Measurements from ENCODE around the gene EMC9.

EMC9 gene

DNA sequence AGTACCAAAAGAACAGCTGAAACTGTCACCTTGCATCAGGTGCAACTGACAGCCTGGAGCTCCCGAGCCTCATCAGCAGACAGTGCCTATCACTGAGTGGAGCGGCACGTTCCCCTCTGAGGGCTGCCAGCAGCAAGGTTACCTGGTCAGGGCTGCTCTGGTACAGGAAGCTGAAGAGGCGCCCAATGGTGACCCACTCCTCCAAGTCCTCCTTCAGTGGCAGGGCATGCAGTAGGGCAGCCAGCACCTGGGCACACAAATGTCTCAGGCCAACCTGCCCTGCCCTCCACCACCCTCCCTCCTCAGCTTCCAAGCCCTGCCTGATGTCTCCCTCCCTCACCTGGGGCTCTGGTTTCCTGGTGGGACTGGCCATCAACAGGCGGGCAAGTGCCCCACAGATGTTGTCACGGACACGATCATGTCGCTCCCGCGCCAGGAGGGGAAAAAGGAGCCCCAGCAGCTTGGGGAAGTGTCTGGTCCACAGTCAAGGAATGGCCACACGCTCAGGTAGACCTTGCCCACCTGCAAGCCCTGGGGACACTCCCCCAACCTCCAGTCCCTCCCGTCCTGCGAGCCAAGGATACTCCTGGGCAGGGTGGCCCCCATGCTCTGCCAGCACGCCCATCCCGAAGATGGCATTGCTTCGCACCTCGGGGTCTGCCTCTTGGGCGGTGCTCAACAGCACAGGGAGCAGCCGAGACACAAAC lies 40.1 kb upstream of the EMC9 start:
- TF ChIP-seq CTCF (IDR thresholded peaks at IDR 0.05; ENCODE audit: low read depth, low read length, missing control alignments), result no peak
- DNase-seq (ENCODE audit: low read depth), result no peak
- H3K4me3 ChIP-seq (ENCODE audit: low read depth, low read length), result no peak overlapping the region

DNA sequence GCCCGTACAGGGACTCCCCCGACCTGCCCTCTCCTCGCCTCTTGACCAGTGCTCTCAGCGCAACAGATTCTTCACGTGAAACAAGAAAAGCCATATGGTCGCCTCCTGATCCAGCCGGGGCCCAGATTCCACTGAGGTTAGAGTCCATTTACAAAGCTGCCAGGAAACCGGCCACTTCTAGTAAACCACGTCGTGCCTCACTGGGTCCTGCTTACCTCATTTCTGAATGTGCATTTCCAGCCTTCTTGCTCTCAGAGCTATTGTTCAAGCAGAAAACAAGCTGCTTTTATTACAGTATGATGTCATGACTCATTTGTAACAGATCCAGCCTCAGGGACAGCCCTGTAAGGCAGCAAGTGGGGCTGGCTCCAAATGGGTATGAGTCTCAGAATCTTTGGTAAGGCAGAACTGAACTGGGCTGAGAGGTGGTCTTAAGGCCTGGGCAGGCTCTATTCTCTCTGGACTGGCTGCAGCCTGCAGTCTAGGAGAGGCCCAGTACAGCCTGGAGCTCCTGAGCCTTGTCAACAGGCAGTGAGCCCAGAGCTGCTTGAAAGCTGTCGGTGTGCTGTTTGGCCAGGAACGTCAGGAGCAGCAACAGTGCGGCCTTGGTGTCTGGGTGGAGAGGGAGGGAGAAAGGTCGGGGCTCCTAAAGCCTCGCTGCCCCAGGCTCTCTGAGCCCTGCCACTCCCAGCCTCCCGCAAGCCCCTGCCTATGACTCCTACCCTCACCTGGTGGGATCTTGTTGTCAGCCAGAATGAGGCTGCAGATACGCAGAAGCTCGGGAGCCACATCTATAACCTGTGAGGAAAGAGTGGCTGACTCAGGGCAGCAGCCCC lies 38.8 kb upstream of the EMC9 start:
- no peak overlapping the region for H3K4me3 ChIP-seq (ENCODE audit: low read depth, low read length)
- TF ChIP-seq CTCF (IDR thresholded peaks at IDR 0.05; ENCODE audit: low read depth, low read length, missing control alignments), result no peak
- no peak for DNase-seq (ENCODE audit: low read depth)

GRCh38 chr14:24179294-24179960 lies 38.0 kb upstream of the EMC9 start:
- no peak overlapping the region for H3K4me3 ChIP-seq (ENCODE audit: low read depth, low read length)
- DNase-seq (ENCODE audit: low read depth), result no peak
- TF ChIP-seq CTCF (IDR thresholded peaks at IDR 0.05; ENCODE audit: low read depth, low read length, missing control alignments), result no peak

GRCh38 chr14:24178399-24179178 lies 37.2 kb upstream of the EMC9 start:
- no peak for TF ChIP-seq CTCF (IDR thresholded peaks at IDR 0.05; ENCODE audit: low read depth, low read length, missing control alignments)
- no peak overlapping the region for H3K4me3 ChIP-seq (ENCODE audit: low read depth, low read length)
- no peak for DNase-seq (ENCODE audit: low read depth)

- H3K4me3 ChIP-seq (ENCODE audit: low read depth, low read length), result no peak overlapping the region
- DNase-seq (ENCODE audit: low read depth), result no peak
- TF ChIP-seq CTCF (IDR thresholded peaks at IDR 0.05; ENCODE audit: low read depth, low read length, missing control alignments), result no peak
Observed at GRCh38 chr14:24177891-24178290, 36.5 kb upstream of the EMC9 start.

- TF ChIP-seq CTCF (IDR thresholded peaks at IDR 0.05; ENCODE audit: low read depth, low read length, missing control alignments), result no peak
- DNase-seq (ENCODE audit: low read depth), result no peak
- H3K4me3 ChIP-seq (ENCODE audit: low read depth, low read length), result no peak overlapping the region
Observed at GRCh38 chr14:24177041-24177825, 35.8 kb upstream of the EMC9 start.

Data from GM12864 (cell line).